Choroid plexus epithelial cell (primary cell): ENCODE data around the gene UBE2D4.

Experiments
- DNase-seq: peaks from one replicate; pipeline ENCODE4 v3.0.0-alpha.2; 2010; ENCODE audit warnings: low read depth
- H3K4me3 ChIP-seq: 2 replicates; pipeline ENCODE4 v1.5.1; 2011; ENCODE audit warnings: low read depth, mild to moderate bottlenecking, control low read depth, low read length, moderate library complexity
- CTCF ChIP-seq: conservative IDR thresholded peaks from 2 replicates; pipeline ENCODE4 v1.5.1; 2011; ENCODE audit warnings: low read depth, mild to moderate bottlenecking, control low read depth, inconsistent platforms, low read length, moderate library complexity

The UBE2D4 gene

GRCh38 chr7:43915907-43916306, 10.3 kb upstream of the UBE2D4 start:
- no peak for DNase-seq
- H3K4me3 ChIP-seq = no peak overlapping the region
- TF ChIP-seq CTCF = no peak

DNA sequence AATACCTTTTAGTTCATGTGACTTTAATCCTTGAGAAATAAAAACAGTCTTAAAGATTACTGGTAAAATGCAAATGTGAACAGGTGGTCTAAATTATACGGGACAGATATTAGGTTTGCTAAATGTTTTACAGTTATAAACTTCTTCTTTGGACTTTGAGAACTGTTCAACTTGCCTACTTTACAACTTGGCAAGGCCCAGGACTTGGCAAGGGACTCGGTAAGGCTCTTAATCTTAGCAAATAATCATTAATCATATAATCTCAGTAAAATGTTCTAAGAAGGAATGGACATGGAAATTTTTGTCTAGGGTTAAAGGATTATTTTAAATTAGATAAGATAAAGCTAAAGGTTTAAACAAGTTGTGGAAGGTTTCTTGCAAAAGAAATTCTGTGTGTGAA, 4.8 kb upstream of the UBE2D4 start:
- no peak for TF ChIP-seq CTCF
- no peak overlapping the region for H3K4me3 ChIP-seq
- no peak for DNase-seq

GRCh38 chr7:43922726-43923125, 3.5 kb upstream of the UBE2D4 start:
- DNase-seq = no peak
- no peak overlapping the region for H3K4me3 ChIP-seq
- no peak for TF ChIP-seq CTCF

GRCh38 chr7:43926798-43927123, 525 bp downstream of the UBE2D4 start:
- H3K4me3 ChIP-seq = peak overlapping the region; percentile 72
- peak; percentile 15 for TF ChIP-seq CTCF
- DNase-seq = no peak

DNA sequence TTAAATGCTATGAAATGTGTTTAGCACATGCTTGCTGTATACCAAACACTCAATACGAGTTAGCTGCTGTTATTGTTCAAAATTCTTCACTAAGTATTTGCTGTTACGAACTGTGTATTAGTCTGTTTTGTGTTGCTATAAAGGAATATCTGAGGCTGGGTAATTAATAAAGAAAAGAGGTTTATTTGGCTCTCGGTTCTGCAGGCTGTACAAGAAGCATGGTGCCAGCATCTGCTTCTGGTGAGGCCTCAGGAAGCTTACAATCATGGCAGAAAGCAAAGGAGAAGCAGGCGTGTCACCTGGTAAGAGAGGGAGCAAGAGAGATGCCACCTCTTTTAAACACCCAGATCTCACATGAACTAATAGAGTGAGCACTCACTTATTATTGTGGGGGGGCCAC, 1.6 kb downstream of the UBE2D4 start:
- H3K4me3 ChIP-seq = no peak overlapping the region
- TF ChIP-seq CTCF = no peak
- DNase-seq = no peak

DNA sequence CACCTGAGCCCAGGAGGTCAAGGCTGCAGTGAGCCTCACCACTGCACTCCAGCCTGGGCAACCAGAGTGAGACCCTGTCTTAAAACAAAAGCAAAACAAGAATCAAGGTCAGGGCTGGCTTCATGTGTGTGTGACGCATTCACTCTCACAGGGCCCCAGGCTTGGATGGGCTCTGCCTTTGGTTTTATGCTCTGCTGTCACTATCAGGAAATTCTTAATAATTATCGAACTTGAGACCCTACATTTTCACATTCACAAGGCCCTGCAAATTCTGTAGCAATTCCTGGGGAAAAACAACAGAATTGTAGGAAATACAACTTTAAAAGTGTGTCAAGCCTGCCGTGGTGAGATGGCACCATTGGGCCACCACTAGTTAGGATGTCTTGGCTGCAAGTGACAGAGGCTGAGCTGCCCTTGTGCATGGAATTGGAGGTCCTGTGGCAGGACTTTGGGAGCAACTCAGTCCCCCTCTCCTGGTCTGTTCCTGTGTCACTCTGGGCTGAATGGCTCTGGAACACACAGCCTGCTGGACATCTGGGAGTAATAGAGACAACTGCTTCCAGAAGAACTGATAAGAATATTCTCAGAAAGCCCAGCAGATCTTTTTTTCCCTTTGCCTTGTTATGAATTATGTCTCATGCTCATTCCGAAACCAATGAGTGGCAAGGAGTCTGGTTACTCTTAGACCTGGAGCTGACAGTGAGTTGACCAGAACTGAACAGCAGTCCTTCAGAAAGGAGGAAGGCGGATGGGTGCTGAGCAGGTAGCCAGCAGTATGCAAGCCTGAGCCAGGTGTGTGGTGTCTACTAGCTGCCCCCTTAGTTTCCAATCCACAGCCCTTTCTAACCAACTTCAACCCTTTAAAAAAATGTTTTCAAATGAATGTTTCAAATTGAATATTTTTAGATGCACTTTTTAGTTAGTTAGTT, 3.6 kb downstream of the UBE2D4 start:
- H3K4me3 ChIP-seq = no peak overlapping the region
- TF ChIP-seq CTCF = no peak
- DNase-seq = no peak

DNA sequence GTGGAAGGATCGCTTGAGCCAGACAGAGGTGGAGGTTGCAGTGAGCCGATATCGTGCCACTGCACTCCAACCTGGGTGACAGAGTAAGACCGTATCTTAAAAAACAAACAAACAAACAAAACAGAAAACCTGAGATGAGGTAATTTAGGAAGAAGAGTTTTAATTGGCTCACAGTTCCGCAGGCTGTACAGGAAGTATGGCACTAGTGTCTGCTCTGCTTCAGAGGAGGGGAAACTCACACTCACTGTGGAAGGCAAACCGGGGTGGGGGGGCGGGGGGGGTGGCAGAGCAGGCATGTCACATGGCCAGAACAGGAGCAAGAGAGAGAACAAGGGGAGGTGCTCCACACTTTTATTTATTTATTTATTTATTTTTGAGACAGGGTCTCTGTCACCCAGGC, 5.1 kb downstream of the UBE2D4 start:
- no peak for TF ChIP-seq CTCF
- no peak overlapping the region for H3K4me3 ChIP-seq
- no peak for DNase-seq
